Right renal pelvis (tissue), 4 donors: ENCODE measurements around the gene GRID2. TPM values are rescaled to one million over a fixed set of nuclear protein-coding genes. Genes with fewer than 3 reads are reported as not detected.
"Not testable (repeated sequence)": the region's sequence is repeated elsewhere in the genome, so short reads cannot be mapped to it uniquely, and the experiment has no call there.

Experiments
- DNase-seq, 4 donors: peaks; one replicate each; pipeline ENCODE4 v3.0.0-alpha.2; 2013; ENCODE audit warnings: low read depth in 4 of 4, low spot score in 3 of 4, missing footprints in 1 of 4
- polyA plus RNA-seq, 4 donors: library from polyadenylated mRNA; unstranded; fragments of 120-200 nt; gene quantifications; one replicate each; pipeline ENCODE4 v1.2.1, GENCODE V29; 2013; ENCODE audit not compliant: insufficient read length in 4 of 4

The GRID2 gene
- polyA plus RNA-seq, 4 donors = 2.6 to 7.4 (median 5.5) TPM

DNA sequence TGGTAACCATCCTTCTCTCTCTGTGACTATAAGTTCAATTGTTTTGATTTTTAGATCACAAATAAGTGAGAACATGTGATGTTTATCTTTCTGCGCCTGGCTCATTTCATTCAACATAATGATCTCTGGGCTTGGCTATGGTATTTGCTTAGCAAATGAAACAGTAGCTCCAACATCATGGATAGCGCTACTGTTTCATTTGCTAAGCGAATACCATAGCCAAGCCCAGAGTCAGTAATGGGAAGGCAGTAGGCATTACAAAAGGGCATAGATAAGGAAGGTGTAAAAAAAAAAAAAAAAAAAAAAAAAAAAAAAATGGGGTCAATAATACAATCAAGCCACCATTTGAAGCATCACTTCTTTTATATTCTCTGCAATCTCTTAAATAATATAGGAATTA is 1055.8 kb downstream of the GRID2 start:
- no peak for DNase-seq

- not testable (repeated sequence) for DNase-seq
Measured at GRCh38 chr4:93366169-93366755, 1062.5 kb downstream of the GRID2 start.

DNA sequence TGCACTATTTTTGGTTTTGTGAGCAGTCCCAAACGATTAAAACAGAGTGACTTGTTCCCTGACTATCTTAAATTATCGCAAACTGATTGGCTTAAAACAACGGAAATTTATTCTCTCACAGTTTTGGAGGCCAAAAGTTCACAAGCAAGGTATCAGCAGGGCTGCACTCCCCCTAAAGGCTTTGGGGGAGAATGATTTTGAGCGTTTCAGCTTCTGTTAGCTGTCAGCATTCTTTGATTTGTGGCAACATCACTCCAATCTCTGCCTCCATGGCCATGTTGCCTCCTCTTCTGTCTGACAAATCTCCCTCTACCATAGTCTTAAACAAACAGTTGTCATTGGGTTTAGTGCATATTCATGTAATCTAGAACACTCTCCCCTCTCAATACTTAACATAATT is 1065.2 kb downstream of the GRID2 start:
- DNase-seq = no peak

- no peak for DNase-seq
Measured at GRCh38 chr4:93370256-93370655, 1066.5 kb downstream of the GRID2 start.

GRCh38 chr4:93373893-93374860 is 1070.4 kb downstream of the GRID2 start:
- no peak for DNase-seq

DNA sequence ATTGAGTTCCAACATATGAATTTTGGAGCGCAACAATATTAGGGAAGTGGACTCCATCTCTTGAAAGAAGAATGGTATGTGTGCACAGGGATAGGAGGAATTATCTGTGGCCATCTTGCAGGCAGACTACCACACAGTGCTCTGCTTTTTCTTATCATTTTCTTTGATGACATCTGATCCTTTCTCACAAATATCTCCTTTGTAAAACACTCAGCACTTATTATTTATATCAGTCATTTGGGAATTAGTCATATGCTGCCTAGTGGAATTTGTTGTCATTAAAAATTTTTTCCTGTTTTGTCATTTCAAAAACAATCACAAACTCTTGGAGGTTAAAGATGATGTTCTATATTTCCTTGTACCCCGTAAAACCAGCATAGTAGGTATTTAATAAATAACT is 1080.5 kb downstream of the GRID2 start:
- no peak for DNase-seq

DNA sequence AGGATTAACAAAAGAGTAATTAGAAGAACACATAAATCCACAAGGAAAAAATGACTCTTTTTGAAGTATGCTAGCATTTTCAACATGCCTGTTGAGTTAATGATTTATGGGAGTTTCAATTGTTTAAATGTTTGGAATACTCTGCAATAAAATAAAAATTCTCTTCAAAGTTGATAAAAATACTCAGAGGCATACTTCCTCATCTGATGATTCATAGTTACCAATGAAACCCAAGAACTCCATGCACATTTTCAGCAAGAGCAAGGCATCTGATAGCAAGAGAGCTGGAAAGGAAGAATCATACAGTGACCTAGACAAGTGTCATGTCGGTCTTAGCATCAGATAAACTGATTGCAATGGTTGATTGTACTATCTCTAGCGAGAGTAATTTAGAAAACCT is 1081.1 kb downstream of the GRID2 start:
- no peak for DNase-seq

DNA sequence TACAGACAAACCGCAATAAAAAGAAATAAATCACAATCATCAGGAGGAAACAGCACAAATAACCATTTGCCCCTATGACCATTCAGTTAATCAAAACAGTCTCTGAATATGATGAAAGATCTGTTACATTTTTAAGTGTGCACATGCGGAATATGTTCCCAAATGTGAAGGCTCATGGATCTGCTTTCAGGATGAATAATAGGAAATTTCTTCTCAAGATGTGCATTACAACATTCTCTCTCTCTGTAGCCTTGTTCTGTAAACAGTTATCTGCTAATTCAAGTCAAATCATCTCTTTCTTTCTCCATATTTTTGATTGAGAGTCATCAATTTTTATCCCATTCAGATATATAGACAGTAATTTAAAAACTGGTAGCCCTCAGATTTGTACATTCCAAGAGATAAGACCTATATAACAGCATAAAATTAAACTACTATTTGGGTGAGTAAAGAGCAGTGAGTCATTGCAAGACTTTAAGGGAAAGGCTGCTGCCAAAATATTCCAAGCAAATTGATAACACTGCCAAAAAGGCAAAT is 1090.8 kb downstream of the GRID2 start:
- DNase-seq = no peak

DNA sequence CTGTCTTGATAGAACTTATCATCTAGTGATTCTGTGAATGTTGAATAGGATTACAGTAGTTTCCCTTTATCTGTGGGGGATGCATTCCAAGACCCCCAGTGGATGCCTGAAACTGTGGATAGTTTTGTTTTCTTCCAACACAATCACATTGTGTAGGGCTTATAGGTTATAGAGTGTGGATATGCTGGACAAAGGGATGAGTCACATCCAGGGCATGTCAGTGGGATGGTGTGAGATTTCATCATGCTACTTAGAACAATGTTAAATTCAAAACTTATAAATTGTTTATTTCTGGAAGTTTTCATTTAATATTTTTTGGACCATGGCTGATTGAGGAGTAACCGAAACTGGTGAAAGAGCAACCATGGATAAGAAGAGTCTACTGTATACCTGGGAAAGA is 1092.5 kb downstream of the GRID2 start:
- DNase-seq = no peak

GRCh38 chr4:93403571-93403970 is 1099.8 kb downstream of the GRID2 start:
- DNase-seq = no peak

GRCh38 chr4:93407493-93408275 is 1103.9 kb downstream of the GRID2 start:
- DNase-seq = no peak

GRCh38 chr4:93409035-93409434 is 1105.3 kb downstream of the GRID2 start:
- DNase-seq = no peak

- DNase-seq = no peak
Measured at GRCh38 chr4:93414041-93414550, 1110.3 kb downstream of the GRID2 start.

GRCh38 chr4:93416344-93417128 is 1112.8 kb downstream of the GRID2 start:
- no peak for DNase-seq

- DNase-seq = no peak
Measured at GRCh38 chr4:93431371-93431770, 1127.6 kb downstream of the GRID2 start.

- DNase-seq = no peak
Measured at GRCh38 chr4:93433840-93434239, 1130.1 kb downstream of the GRID2 start.

DNA sequence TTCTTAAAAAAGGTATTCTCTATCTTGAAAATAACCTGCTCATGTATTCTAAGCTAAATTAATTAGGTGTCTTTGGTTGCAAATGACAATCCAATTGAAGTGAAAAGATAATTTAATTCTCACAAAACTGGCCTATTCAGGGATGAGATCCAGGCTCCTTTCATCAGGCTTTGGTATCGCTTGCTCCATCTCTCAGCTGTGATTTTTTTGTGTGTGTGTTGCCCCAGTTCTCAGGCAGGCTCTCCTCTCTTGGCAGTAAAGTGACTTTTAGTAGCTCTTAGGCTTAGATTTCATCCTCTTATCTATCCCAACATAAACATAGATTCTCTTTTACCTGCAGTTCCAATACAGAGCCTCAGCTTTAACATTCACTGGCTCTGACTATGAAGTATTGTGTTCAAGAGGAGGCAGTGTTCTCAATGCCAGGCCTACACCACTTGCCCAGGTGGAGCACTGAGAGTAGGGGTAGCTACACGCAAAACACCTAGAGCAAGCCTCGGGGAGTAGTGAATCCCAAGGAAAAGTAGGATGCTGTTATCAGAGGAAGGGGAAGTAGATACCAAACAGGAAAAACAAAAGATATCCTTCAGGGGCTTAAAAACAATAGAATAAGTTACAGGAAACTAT is 1132.3 kb downstream of the GRID2 start:
- no peak for DNase-seq

- no peak for DNase-seq
Measured at GRCh38 chr4:93437991-93438390, 1134.2 kb downstream of the GRID2 start.

DNA sequence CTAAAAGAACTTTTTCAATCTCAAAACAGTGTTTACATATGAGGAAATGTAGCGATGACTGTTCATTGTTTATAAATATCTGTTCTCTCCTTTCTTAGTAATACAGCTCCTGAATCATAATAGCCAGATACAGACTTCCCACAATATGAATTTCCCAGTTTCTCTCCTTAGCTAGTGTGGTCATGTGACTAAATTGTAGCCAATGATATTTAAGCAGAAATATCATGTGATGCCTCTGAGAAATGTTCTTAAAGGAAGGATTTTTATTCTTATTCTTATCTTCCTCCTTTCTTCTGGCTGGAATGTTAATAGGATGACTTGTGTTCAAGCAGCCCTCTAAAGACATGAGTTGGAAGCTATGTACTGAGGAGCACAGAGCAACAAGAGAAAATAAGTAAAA is 1141.1 kb downstream of the GRID2 start:
- no peak for DNase-seq

DNA sequence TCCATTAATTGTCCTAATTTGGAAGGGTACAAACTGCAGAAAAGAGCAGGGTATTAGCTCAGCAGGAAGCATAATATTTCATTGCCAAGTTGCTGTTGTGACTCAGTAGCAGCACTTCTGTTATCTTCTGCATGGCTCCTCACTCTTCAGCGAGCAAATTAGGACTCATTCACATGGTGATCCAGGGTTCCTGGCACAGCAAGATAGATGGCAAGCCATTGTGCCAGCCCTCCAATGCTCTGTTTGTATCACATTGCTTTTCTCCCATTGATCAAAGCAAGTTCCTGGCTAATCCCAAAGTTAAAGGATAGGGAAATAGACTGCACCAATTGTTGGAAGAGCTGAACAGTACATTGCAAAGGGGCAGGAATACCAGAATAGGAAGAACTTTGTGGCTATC is 1142.3 kb downstream of the GRID2 start:
- DNase-seq = no peak
